AG04450 (cell line): ENCODE results near the gene OVCA2. TPM values are rescaled to one million over a fixed set of nuclear protein-coding genes. Genes with fewer than 3 reads are reported as not detected.

ENCODE experiments used
- CTCF ChIA-PET: fragments of 300-600, 350-600 bp; formaldehyde crosslinking; extraction: SDS; loops from one replicate; lab custom pipeline; 2022; ENCODE audit warnings: antibody characterized with exemption, inconsistent platforms; lab: Charles Lee
- POLR2A ChIA-PET: fragments of 350-600 bp; formaldehyde crosslinking; extraction: SDS; loops from one replicate; lab custom pipeline; 2021; ENCODE audit warnings: antibody characterized with exemption, inconsistent platforms; lab: Yijun Ruan, JAX
- DNase-seq: peaks from one replicate; pipeline ENCODE4 v3.0.0-alpha.2; 2011; ENCODE audit warnings: low read depth, low spot score
- H3K27ac ChIP-seq: one replicate; pipeline ENCODE4 v1.5.1; 2012; ENCODE audit warnings: low read depth, low read length, control low read depth
- H3K27me3 ChIP-seq: one replicate; pipeline ENCODE4 v1.6.0; 2012; ENCODE audit warnings: low read length; ENCODE audit not compliant: control insufficient read depth, insufficient read depth
- H3K4me3 ChIP-seq: 2 replicates; pipeline ENCODE4 v1.5.1; 2011; ENCODE audit warnings: mild to moderate bottlenecking, low read depth, low read length, control low read depth
- H3K9me3 ChIP-seq: 2 replicates; pipeline ENCODE4 v1.5.1; 2012; ENCODE audit warnings: low read length; ENCODE audit not compliant: control insufficient read depth, insufficient read depth
- CTCF ChIP-seq: IDR thresholded peaks from 2 replicates; pipeline ENCODE4 v1.5.1; 2011; ENCODE audit warnings: low read depth, low read length, control low read depth, inconsistent platforms
- polyA plus RNA-seq: library from polyadenylated mRNA; depleted of rRNA; stranded (reverse); fragments of >200 nt; gene quantifications from 2 replicates; pipeline ENCODE4 v1.2.3, GENCODE V29; 2011

OVCA2 gene
- polyA plus RNA-seq, 1 experiment: 38.0 TPM

DNA sequence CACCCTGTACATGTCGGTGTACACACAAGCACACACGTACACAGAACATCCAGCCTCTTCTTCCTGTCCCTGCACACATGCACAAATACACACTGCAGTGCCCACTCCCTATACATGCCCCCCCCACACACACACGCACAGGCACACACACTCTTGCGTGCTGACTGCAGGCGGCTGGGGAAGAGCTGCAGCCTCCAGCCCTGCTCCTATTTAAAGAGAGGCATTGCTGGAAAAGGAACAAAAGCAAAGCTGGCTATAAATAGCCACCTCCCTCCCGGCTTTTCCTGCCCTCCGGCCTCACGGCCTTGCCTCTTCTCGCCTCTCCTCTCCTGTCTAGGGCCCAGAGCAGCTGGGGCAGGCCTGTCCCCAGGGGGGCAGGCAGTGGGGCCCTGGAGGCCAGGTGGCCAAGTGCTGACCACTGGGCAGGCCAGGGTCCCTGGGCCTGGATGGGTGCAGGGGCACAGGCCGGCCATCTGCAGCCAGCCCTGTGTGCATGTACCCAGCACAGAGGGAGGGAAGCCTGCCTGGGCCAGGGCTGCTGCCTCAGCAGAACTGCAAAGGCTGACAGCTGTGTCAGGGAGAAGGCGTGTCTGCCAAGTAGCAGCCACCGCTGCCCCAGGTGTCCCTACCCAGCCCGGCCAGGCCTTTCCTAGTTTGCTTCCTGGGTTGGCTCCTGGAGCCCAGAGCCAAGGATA lies 42.1 kb upstream of the OVCA2 start:
- Histone ChIP-seq H3K27ac (no peak overlapping the region), H3K9me3 (no peaks in the 10 kb centered on the region; the same call in 1 of the 2 replicates), H3K27me3 (peaks cover 8% of the 10 kb centered on the region), H3K4me3 (no peak overlapping the region)
- TF ChIP-seq CTCF: no peak
- POLR2A ChIA-PET: interaction anchor here (0.5 to 0.6 kb wide), 3 partner anchors 19 to 228 kb away, joined by 3 to 5 read pairs (median 4); no protein-coding TSS in a partner anchor
- CTCF ChIA-PET: interaction anchor here (0.6 kb wide), 1 partner anchor 91 kb away, joined by 3 read pairs; no protein-coding TSS in a partner anchor
- DNase-seq: no peak

- no peak for TF ChIP-seq CTCF
- Histone ChIP-seq H3K9me3 (no peaks in the 10 kb centered on the region; the same call in 1 of the 2 replicates), H3K27ac (no peak overlapping the region), H3K27me3 (peaks cover 4% of the 10 kb centered on the region), H3K4me3 (no peak overlapping the region)
- no peak for DNase-seq
- ChIA-PET POLR2A (interaction anchor here (1.0 kb wide), 1 partner anchor 8 kb away, joined by 3 read pairs; no protein-coding TSS in a partner anchor), CTCF (no interaction called here)
These were observed 39.0 kb upstream of the OVCA2 start for GRCh38 chr17:2002767-2003329.

DNA sequence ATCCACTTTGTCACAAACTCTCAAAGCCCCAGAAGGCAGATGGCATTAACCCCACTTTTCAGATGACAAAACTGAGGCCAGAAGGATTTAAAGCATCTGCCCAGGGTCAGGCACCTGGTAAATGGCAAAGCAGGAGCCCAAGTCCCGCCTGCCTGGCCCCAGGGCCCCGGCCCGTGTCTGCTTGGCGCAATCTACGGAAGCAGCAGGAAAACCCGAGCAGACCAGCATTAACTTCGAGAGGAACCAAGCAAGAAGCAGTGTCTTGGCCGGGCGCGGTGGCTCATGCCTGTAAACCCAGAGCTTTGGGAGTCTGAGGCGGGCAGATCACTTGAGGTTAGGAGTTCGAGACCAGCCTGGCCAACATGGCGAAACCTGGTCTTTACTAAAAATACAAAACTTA lies 38.3 kb upstream of the OVCA2 start:
- ChIA-PET POLR2A (interaction anchor here (1.0 kb wide), 1 partner anchor 8 kb away, joined by 3 read pairs; no protein-coding TSS in a partner anchor), CTCF (interaction anchor here (0.7 kb wide), 1 partner anchor 175 kb away, joined by 3 read pairs; no protein-coding TSS in a partner anchor)
- no peak overlapping the region for H3K27ac ChIP-seq
- TF ChIP-seq CTCF: no peak
- DNase-seq: no peak
- peaks cover 4% of the 10 kb centered on the region for H3K27me3 ChIP-seq
- H3K4me3 ChIP-seq: no peak overlapping the region
- H3K9me3 ChIP-seq: no peaks in the 10 kb centered on the region; the same call in 1 of the 2 replicates

GRCh38 chr17:2004435-2004952 lies 37.3 kb upstream of the OVCA2 start:
- H3K4me3 ChIP-seq: no peak overlapping the region
- H3K9me3 ChIP-seq: no peaks in the 10 kb centered on the region; the same call in 1 of the 2 replicates
- ChIA-PET CTCF (interaction anchor here (0.7 kb wide), 2 partner anchors 16 to 176 kb away, joined by 3 to 4 read pairs; no protein-coding TSS in a partner anchor), POLR2A (no interaction called here)
- H3K27ac ChIP-seq: no peak overlapping the region
- no peak for DNase-seq
- TF ChIP-seq CTCF: no peak
- peaks cover 4% of the 10 kb centered on the region for H3K27me3 ChIP-seq
